ENCODE data around the gene HOXA7. TPM values are rescaled to one million over a fixed set of nuclear protein-coding genes. Genes with fewer than 3 reads are reported as not detected.
A peak's percentile ranks its signal among the peaks of the same experiment; 100 is the strongest.

Gene HOXA7
- total RNA-seq, 2 donors from 2014 or later = 0.28 to 0.54 TPM

DNA sequence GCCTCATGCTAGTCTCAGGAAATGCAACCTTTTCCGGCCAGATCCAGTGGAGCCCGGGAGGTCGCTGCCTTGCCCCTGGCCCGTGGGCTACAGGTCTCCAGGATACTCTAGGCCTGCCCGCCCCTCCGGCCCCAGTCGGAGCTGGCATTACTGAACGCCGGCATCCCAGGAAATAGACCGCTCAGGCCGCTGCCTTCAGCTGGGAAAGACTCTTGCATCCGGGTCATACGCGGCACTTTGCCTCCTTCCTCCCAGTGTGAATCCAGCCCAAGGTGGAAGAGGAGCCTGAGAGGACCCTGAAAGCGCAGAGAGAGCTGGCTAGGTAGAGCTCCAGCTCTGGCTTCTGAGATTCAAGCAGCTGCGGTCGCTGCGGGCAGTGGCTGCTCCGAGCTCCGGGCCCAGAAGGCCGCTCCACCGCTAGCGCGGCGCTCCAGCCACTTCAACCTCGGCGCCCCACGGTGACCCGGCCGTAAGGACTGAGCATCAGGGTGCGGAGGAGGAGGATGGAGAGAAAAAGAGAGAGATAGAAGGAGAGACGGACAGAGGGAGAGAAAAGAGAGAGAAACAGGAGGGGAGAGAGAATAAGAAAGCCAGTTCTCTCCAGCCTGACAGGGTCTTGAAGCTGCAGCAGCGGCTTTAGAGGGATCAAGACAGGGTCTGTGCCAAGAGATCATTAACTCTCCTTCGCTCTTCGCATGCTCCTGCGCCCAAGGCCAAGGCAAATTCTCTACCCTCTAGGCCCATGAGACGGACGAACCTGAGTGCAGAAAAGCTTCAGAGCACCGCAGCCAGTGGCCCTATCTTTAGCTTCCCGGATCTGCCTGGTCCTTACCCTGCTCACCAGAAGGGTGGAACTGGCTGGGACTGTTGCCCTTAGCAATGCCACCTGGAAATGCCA, 19.4 kb upstream of the HOXA7 start:
- DNase-seq (ENCODE audit: low spot score) (no peak), ATAC-seq (ENCODE audit: insufficient number of reproducible peaks, low FRiP score, low read depth) (no peak)
- H3K4me1 ChIP-seq (ENCODE audit: control insufficient read depth in 1 of 2, low read depth in 2 of 2) = peaks cover 15 to 33% of the 10 kb centered on the region in 2 donors
- no peaks in the 10 kb centered on the region for H3K9me3 ChIP-seq
- no peaks in the 10 kb centered on the region for H3K36me3 ChIP-seq
- TF ChIP-seq, protein P1, sequence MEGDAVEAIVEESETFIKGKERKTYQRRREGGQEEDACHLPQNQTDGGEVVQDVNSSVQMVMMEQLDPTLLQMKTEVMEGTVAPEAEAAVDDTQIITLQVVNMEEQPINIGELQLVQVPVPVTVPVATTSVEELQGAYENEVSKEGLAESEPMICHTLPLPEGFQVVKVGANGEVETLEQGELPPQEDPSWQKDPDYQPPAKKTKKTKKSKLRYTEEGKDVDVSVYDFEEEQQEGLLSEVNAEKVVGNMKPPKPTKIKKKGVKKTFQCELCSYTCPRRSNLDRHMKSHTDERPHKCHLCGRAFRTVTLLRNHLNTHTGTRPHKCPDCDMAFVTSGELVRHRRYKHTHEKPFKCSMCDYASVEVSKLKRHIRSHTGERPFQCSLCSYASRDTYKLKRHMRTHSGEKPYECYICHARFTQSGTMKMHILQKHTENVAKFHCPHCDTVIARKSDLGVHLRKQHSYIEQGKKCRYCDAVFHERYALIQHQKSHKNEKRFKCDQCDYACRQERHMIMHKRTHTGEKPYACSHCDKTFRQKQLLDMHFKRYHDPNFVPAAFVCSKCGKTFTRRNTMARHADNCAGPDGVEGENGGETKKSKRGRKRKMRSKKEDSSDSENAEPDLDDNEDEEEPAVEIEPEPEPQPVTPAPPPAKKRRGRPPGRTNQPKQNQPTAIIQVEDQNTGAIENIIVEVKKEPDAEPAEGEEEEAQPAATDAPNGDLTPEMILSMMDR (IDR thresholded peaks at IDR 0.05) = no peak
- peaks cover 27% of the 10 kb centered on the region for H3K27me3 ChIP-seq (replicated peaks; ENCODE audit: insufficient read depth)
- no peak overlapping the region for H3K4me3 ChIP-seq
- H3K27ac ChIP-seq = no peak overlapping the region

- TF ChIP-seq, protein P1 (IDR thresholded peaks at IDR 0.05) = no peak
- ATAC-seq (ENCODE audit: insufficient number of reproducible peaks, low FRiP score, low read depth) = no peak
- no peak for DNase-seq (ENCODE audit: low spot score)
- H3K4me1 ChIP-seq (ENCODE audit: control insufficient read depth in 1 of 2, low read depth in 2 of 2) = peaks cover 15 to 32% of the 10 kb centered on the region in 2 donors
- H3K4me3 ChIP-seq = no peak overlapping the region
- no peak overlapping the region for H3K27ac ChIP-seq
- H3K9me3 ChIP-seq = no peaks in the 10 kb centered on the region
- H3K36me3 ChIP-seq = no peaks in the 10 kb centered on the region
- peaks cover 24% of the 10 kb centered on the region for H3K27me3 ChIP-seq (replicated peaks; ENCODE audit: insufficient read depth)
Measured at GRCh38 chr7:27174874-27175625, 18.6 kb upstream of the HOXA7 start.

GRCh38 chr7:27173956-27174873, 17.7 kb upstream of the HOXA7 start, which contains the start of gene HOXA10:
HOXA10 (minus strand) TSS chr7:27174320; CDS start chr7:27174306, 14 bp downstream.
- H3K4me1 ChIP-seq (ENCODE audit: control insufficient read depth in 1 of 2, low read depth in 2 of 2) = peaks cover 15 to 24% of the 10 kb centered on the region in 2 donors
- no peak for DNase-seq (ENCODE audit: low spot score)
- H3K9me3 ChIP-seq = no peaks in the 10 kb centered on the region
- H3K36me3 ChIP-seq = no peaks in the 10 kb centered on the region
- TF ChIP-seq, protein P1 (IDR thresholded peaks at IDR 0.05) = no peak
- peaks cover 24% of the 10 kb centered on the region for H3K27me3 ChIP-seq (replicated peaks; ENCODE audit: insufficient read depth)
- H3K27ac ChIP-seq = peak within 1 kb of the TSS in 1 of 2 donors; percentile 36
- ATAC-seq (ENCODE audit: insufficient number of reproducible peaks, low FRiP score, low read depth) = no peak
- H3K4me3 ChIP-seq = peak within 1 kb of the TSS; percentile 74

DNA sequence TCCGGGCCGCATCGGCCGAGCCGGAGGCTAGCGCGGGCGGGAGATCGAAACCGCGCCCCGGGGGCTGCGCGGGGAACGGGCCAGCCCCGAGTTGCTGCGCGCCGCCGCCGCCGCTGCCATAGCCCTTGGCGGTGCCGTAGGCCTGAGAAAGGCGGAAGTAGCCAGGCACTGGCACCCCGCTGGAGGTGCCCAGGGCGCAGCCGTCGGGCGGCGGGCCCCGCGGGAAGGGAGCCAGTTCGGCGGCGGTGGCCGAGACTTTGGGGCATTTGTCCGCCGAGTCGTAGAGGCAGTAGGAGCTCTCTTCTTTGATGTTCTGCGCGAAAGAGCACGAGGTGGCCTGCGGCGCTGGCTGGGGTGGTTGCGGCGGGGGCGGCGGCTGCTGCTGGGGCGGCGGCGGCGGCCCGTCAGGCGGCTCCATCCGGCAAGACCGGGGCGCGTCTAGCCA, 17.1 kb upstream of the HOXA7 start:
- H3K27ac ChIP-seq = peak overlapping the region in 1 of 2 donors; percentile 36
- ATAC-seq (ENCODE audit: insufficient number of reproducible peaks, low FRiP score, low read depth) = no peak

More for the DNA sequence above, 17.1 kb upstream of the HOXA7 start:
- no peaks in the 10 kb centered on the region for H3K9me3 ChIP-seq
- DNase-seq (ENCODE audit: low spot score) = no peak
- TF ChIP-seq, protein P1 (IDR thresholded peaks at IDR 0.05) = no peak
- H3K4me3 ChIP-seq = peak overlapping the region; percentile 74
- no peaks in the 10 kb centered on the region for H3K36me3 ChIP-seq
- H3K27me3 ChIP-seq (replicated peaks; ENCODE audit: insufficient read depth) = peaks cover 24% of the 10 kb centered on the region
- peaks cover 15 to 23% of the 10 kb centered on the region in 2 donors for H3K4me1 ChIP-seq (ENCODE audit: control insufficient read depth in 1 of 2, low read depth in 2 of 2)
